ENCODE measurements around the gene TEAD2.

The TEAD2 gene

GRCh38 chr19:49348305-49349189 lies 13.7 kb downstream of the TEAD2 start:
- DNase-seq (ENCODE audit: low read depth in 2 of 3, low spot score in 1 of 3) = no peak

- DNase-seq (ENCODE audit: low read depth in 2 of 3, low spot score in 1 of 3) = no peak
These were observed 14.4 kb downstream of the TEAD2 start for GRCh38 chr19:49347835-49348234.

- DNase-seq (ENCODE audit: low read depth in 2 of 3, low spot score in 1 of 3) = no peak
These were observed 15.0 kb downstream of the TEAD2 start for GRCh38 chr19:49347191-49347590.

GRCh38 chr19:49344505-49345423 lies 17.5 kb downstream of the TEAD2 start:
- no peak for DNase-seq (ENCODE audit: low read depth in 2 of 3, low spot score in 1 of 3)

- no peak for DNase-seq (ENCODE audit: low read depth in 2 of 3, low spot score in 1 of 3)
These were observed 19.1 kb downstream of the TEAD2 start for GRCh38 chr19:49343123-49343522.

GRCh38 chr19:49342291-49342721 lies 19.9 kb downstream of the TEAD2 start:
- DNase-seq (ENCODE audit: low read depth in 2 of 3, low spot score in 1 of 3) = no peak

- no peak for DNase-seq (ENCODE audit: low read depth in 2 of 3, low spot score in 1 of 3)
These were observed 21.1 kb downstream of the TEAD2 start for GRCh38 chr19:49340865-49341718.

GRCh38 chr19:49340069-49340864 lies 21.9 kb downstream of the TEAD2 start:
- DNase-seq (ENCODE audit: low read depth in 2 of 3, low spot score in 1 of 3) = no peak

GRCh38 chr19:49339301-49340068 lies 22.7 kb downstream of the TEAD2 start:
- DNase-seq (ENCODE audit: low read depth in 2 of 3, low spot score in 1 of 3) = no peak

- DNase-seq (ENCODE audit: low read depth in 2 of 3, low spot score in 1 of 3) = no peak
These were observed 23.4 kb downstream of the TEAD2 start for GRCh38 chr19:49338691-49339300.

- DNase-seq (ENCODE audit: low read depth in 2 of 3, low spot score in 1 of 3) = no peak
These were observed 24.1 kb downstream of the TEAD2 start for GRCh38 chr19:49338023-49338677.

GRCh38 chr19:49337267-49338022 lies 24.8 kb downstream of the TEAD2 start:
- no peak for DNase-seq (ENCODE audit: low read depth in 2 of 3, low spot score in 1 of 3)

GRCh38 chr19:49336482-49337266 lies 25.5 kb downstream of the TEAD2 start:
- no peak for DNase-seq (ENCODE audit: low read depth in 2 of 3, low spot score in 1 of 3)

GRCh38 chr19:49335784-49336481 lies 26.3 kb downstream of the TEAD2 start:
- no peak for DNase-seq (ENCODE audit: low read depth in 2 of 3, low spot score in 1 of 3)

- peak in 2 of 3 donors; percentile 30 to 34 for DNase-seq (ENCODE audit: low read depth in 2 of 3, low spot score in 1 of 3)
These were observed 27.0 kb downstream of the TEAD2 start, which contains the start of gene CD37 for GRCh38 chr19:49335071-49335783. Gene CD37, plus strand, starts transcription at chr19:49335406. Its CDS starts 135 bp downstream, at chr19:49335541.
